ENCODE measurements around the gene ISOC2.

ISOC2 gene

GRCh38 chr19:55434356-55434919, 27.0 kb downstream of the ISOC2 start:
- DNase-seq (ENCODE audit: insufficient read length, low spot score) (no peak), FAIRE-seq (no peak)

DNA sequence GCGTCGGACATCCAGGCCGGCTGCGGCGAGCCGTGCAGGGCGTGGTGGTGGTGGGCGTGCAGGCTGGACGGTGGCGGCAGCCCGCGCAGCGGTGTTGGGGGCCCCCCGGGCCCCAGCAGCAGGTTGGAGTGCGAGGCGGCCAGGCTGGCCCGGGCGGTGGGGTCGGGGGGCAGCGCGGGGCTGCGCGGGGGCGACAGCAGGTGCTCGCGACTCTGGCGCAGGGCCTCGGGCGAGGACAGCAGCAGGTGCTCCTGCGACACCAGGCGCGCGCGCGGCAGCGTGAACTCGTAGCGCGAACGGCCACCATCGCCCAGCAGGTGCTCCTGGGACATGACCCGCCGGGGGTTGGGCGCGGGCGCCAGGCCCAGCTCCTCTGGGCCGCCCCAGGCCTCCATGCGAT, 28.1 kb downstream of the ISOC2 start:
- no peak for FAIRE-seq
- no peak for DNase-seq (ENCODE audit: insufficient read length, low spot score)
- no peak for TF ChIP-seq CTCF (IDR thresholded peaks at IDR 0.05; ENCODE audit: insufficient read depth, missing control alignments)

More at GRCh38 chr19:55434356-55434919, 27.0 kb downstream of the ISOC2 start:
- TF ChIP-seq CTCF (IDR thresholded peaks at IDR 0.05; ENCODE audit: insufficient read depth, missing control alignments), result no peak

DNA sequence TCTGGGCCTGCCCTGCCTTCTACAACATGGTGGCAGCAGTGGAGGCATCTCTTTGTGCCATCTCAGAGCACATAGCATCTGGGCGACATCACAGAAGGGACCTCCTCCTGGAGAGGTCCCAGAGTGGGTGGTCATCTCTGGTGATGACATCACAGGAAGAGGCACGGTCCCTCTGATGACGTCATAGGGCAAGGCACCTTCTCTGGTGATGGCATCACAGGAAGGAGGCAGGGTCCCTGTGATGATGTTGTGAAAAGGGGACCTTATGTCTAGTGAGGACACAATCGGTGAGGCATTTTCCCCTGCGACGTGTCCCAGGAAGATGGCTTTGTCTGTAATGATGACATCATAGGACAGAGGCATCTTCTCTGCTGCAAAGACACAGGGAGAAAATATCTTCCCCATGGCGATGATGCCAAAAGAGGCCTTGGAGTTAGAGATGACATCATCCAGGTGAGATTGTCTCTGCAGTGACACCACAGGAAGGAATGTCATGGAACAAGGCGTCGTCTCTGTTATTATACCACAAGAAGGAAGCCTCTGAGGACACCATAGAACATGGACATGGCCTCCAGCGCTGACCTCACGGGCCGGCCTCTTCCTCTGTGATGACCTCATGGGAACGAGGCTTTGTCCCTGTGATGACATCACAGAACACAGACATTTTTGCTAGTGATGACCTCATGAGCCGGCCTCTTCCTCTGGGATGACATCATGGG, 29.0 kb downstream of the ISOC2 start:
- FAIRE-seq (no peak), DNase-seq (ENCODE audit: insufficient read length, low spot score) (no peak)
- TF ChIP-seq CTCF (IDR thresholded peaks at IDR 0.05; ENCODE audit: insufficient read depth, missing control alignments), result no peak

GRCh38 chr19:55431183-55431582, 30.3 kb downstream of the ISOC2 start:
- no peak for FAIRE-seq
- DNase-seq (ENCODE audit: insufficient read length, low spot score), result no peak
- no peak for TF ChIP-seq CTCF (IDR thresholded peaks at IDR 0.05; ENCODE audit: insufficient read depth, missing control alignments)

GRCh38 chr19:55426042-55426441, 35.4 kb downstream of the ISOC2 start:
- no peak for TF ChIP-seq CTCF (IDR thresholded peaks at IDR 0.05; ENCODE audit: insufficient read depth, missing control alignments)
- DNase-seq (ENCODE audit: insufficient read length, low spot score) (no peak), FAIRE-seq (no peak)

DNA sequence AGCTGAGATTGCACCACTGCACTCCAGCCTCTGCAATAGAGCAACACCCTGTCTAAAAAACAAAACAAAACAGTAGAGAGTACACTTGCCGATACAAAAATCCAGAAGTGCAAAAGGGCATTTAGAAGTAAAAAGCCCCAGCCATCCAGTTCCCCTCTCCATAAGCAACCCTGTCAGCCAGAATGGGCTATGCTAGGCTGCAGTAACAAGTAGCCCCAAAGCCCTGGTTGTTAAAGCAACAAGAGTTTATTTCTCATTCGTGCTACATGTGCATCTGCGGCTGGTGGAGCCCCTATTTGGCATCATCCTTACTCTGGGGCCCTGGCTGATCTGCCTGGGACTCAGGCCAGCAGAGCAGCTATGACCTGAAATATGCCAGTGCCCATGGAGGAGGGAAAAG, 36.9 kb downstream of the ISOC2 start:
- FAIRE-seq (no peak), DNase-seq (ENCODE audit: insufficient read length, low spot score) (no peak)
- no peak for TF ChIP-seq CTCF (IDR thresholded peaks at IDR 0.05; ENCODE audit: insufficient read depth, missing control alignments)
